SJSA1 (cell line): ENCODE data around the gene DISP3. TPM values are rescaled to one million over a fixed set of nuclear protein-coding genes. Genes with fewer than 3 reads are reported as not detected.

Experiments
- DNase-seq, 2 experiments: peaks; one replicate each; pipeline ENCODE4 v3.0.0-alpha.2; 2015 to 2020; ENCODE audit warnings: low spot score in 2 of 2, low read depth in 1 of 2
- H3K27ac ChIP-seq: fragments of 250-450 bp; sonication (Bioruptor Pico); 2 replicates; pipeline ENCODE4 v1.5.1; 2020; ENCODE audit warnings: mild to moderate bottlenecking, moderate library complexity
- H3K27me3 ChIP-seq: fragments of 250-450 bp; sonication (Bioruptor Pico); replicated peaks from 2 replicates; pipeline ENCODE4 v1.5.1; 2020; ENCODE audit warnings: mild to moderate bottlenecking, moderate library complexity
- H3K36me3 ChIP-seq: fragments of 250-450 bp; sonication (Bioruptor Pico); 2 replicates; pipeline ENCODE4 v1.5.1; 2020; ENCODE audit warnings: mild to moderate bottlenecking
- H3K4me1 ChIP-seq: fragments of 250-450 bp; sonication (Bioruptor Pico); replicated peaks from 2 replicates; pipeline ENCODE4 v1.6.1; 2021; ENCODE audit warnings: mild to moderate bottlenecking
- H3K4me3 ChIP-seq: fragments of 250-450 bp; sonication (Bioruptor Pico); 2 replicates; pipeline ENCODE4 v1.5.1; 2020; ENCODE audit warnings: mild to moderate bottlenecking
- H3K9me3 ChIP-seq: fragments of 250-450 bp; sonication (Bioruptor Pico); replicated peaks from 2 replicates; pipeline ENCODE4 v1.5.1; 2020; ENCODE audit warnings: mild to moderate bottlenecking
- total RNA-seq: library from RNA; depleted of rRNA; stranded (reverse); fragments of >200 nt; shearing (Covaris generic); gene quantifications from 2 replicates; pipeline ENCODE4 v1.2.3, GENCODE V29; 2014

The DISP3 gene
- total RNA-seq, 1 experiment from 2014 or later = not detected

GRCh38 chr1:11448373-11449099 is 30.4 kb upstream of the DISP3 start:
- no peaks in the 10 kb centered on the region for H3K9me3 ChIP-seq
- peaks cover 75% of the 10 kb centered on the region for H3K27me3 ChIP-seq
- H3K4me3 ChIP-seq = no peak overlapping the region
- no peak overlapping the region for H3K27ac ChIP-seq
- no peak for DNase-seq
- H3K36me3 ChIP-seq = no peaks in the 10 kb centered on the region
- no peaks in the 10 kb centered on the region for H3K4me1 ChIP-seq

GRCh38 chr1:11449100-11449403 is 29.9 kb upstream of the DISP3 start:
- Histone ChIP-seq H3K36me3 (no peaks in the 10 kb centered on the region), H3K4me1 (no peaks in the 10 kb centered on the region), H3K27me3 (peaks cover 75% of the 10 kb centered on the region), H3K9me3 (no peaks in the 10 kb centered on the region), H3K27ac (no peak overlapping the region), H3K4me3 (no peak overlapping the region)
- no peak for DNase-seq

GRCh38 chr1:11450310-11450709 is 28.6 kb upstream of the DISP3 start:
- Histone ChIP-seq H3K36me3 (no peaks in the 10 kb centered on the region), H3K27ac (no peak overlapping the region), H3K9me3 (no peaks in the 10 kb centered on the region), H3K4me1 (no peaks in the 10 kb centered on the region), H3K27me3 (peaks cover 79% of the 10 kb centered on the region), H3K4me3 (no peak overlapping the region)
- no peak for DNase-seq

GRCh38 chr1:11453742-11454491 is 25.0 kb upstream of the DISP3 start:
- Histone ChIP-seq H3K27ac (no peak overlapping the region), H3K27me3 (peaks cover 80% of the 10 kb centered on the region)
- DNase-seq = no peak

GRCh38 chr1:11455967-11456570 is 22.9 kb upstream of the DISP3 start:
- no peaks in the 10 kb centered on the region for H3K4me1 ChIP-seq
- peaks cover 78% of the 10 kb centered on the region for H3K27me3 ChIP-seq
- no peaks in the 10 kb centered on the region for H3K36me3 ChIP-seq
- no peak for DNase-seq
- H3K27ac ChIP-seq = no peak overlapping the region
- no peaks in the 10 kb centered on the region for H3K9me3 ChIP-seq
- no peak overlapping the region for H3K4me3 ChIP-seq

More at GRCh38 chr1:11453742-11454491, 25.0 kb upstream of the DISP3 start:
- Histone ChIP-seq H3K36me3 (no peaks in the 10 kb centered on the region), H3K9me3 (no peaks in the 10 kb centered on the region), H3K4me3 (no peak overlapping the region), H3K4me1 (no peaks in the 10 kb centered on the region)

- no peak overlapping the region for H3K27ac ChIP-seq
- peaks cover 81% of the 10 kb centered on the region for H3K27me3 ChIP-seq
- no peak overlapping the region for H3K4me3 ChIP-seq
- H3K4me1 ChIP-seq = no peaks in the 10 kb centered on the region
- no peaks in the 10 kb centered on the region for H3K36me3 ChIP-seq
- H3K9me3 ChIP-seq = no peaks in the 10 kb centered on the region
- DNase-seq = no peak
Observed at GRCh38 chr1:11456965-11457364, 22.0 kb upstream of the DISP3 start.

GRCh38 chr1:11458811-11459275 is 20.1 kb upstream of the DISP3 start:
- no peaks in the 10 kb centered on the region for H3K9me3 ChIP-seq
- H3K27ac ChIP-seq = no peak overlapping the region
- H3K27me3 ChIP-seq = peaks cover 77% of the 10 kb centered on the region
- H3K4me3 ChIP-seq = no peak overlapping the region
- H3K4me1 ChIP-seq = no peaks in the 10 kb centered on the region
- no peak for DNase-seq
- H3K36me3 ChIP-seq = no peaks in the 10 kb centered on the region

GRCh38 chr1:11461531-11462137 is 17.3 kb upstream of the DISP3 start:
- peaks cover 67% of the 10 kb centered on the region for H3K27me3 ChIP-seq

GRCh38 chr1:11462224-11462923 is 16.6 kb upstream of the DISP3 start:
- Histone ChIP-seq H3K27ac (no peak overlapping the region), H3K36me3 (no peaks in the 10 kb centered on the region), H3K4me3 (no peak overlapping the region), H3K27me3 (peaks cover 70% of the 10 kb centered on the region), H3K9me3 (no peaks in the 10 kb centered on the region), H3K4me1 (no peaks in the 10 kb centered on the region)
- no peak for DNase-seq

More at GRCh38 chr1:11461531-11462137, 17.3 kb upstream of the DISP3 start:
- Histone ChIP-seq H3K4me3 (no peak overlapping the region), H3K27ac (no peak overlapping the region), H3K4me1 (no peaks in the 10 kb centered on the region), H3K36me3 (no peaks in the 10 kb centered on the region), H3K9me3 (no peaks in the 10 kb centered on the region)
- no peak for DNase-seq

- Histone ChIP-seq H3K27ac (no peak overlapping the region), H3K9me3 (no peaks in the 10 kb centered on the region), H3K36me3 (no peaks in the 10 kb centered on the region), H3K27me3 (peaks cover 63% of the 10 kb centered on the region), H3K4me3 (no peak overlapping the region), H3K4me1 (no peaks in the 10 kb centered on the region)
- DNase-seq = no peak
Observed at GRCh38 chr1:11463177-11463576, 15.8 kb upstream of the DISP3 start.

- Histone ChIP-seq H3K36me3 (no peaks in the 10 kb centered on the region), H3K4me3 (no peak overlapping the region), H3K27ac (no peak overlapping the region), H3K9me3 (no peaks in the 10 kb centered on the region), H3K27me3 (peaks cover 49% of the 10 kb centered on the region), H3K4me1 (no peaks in the 10 kb centered on the region)
- no peak for DNase-seq
Observed at GRCh38 chr1:11465307-11465706, 13.6 kb upstream of the DISP3 start.

GRCh38 chr1:11466416-11466815 is 12.5 kb upstream of the DISP3 start:
- Histone ChIP-seq H3K9me3 (no peaks in the 10 kb centered on the region), H3K4me3 (no peak overlapping the region), H3K27me3 (peaks cover 38% of the 10 kb centered on the region), H3K4me1 (no peaks in the 10 kb centered on the region), H3K27ac (no peak overlapping the region), H3K36me3 (no peaks in the 10 kb centered on the region)
- no peak for DNase-seq

GRCh38 chr1:11468878-11469277 is 10.1 kb upstream of the DISP3 start:
- Histone ChIP-seq H3K27ac (no peak overlapping the region), H3K27me3 (peaks cover 19% of the 10 kb centered on the region), H3K4me3 (no peak overlapping the region), H3K9me3 (no peaks in the 10 kb centered on the region), H3K4me1 (no peaks in the 10 kb centered on the region), H3K36me3 (no peaks in the 10 kb centered on the region)
- no peak for DNase-seq
